Right lung (tissue), 5 donors: ENCODE data around the gene FAM210B. TPM values are rescaled to one million over a fixed set of nuclear protein-coding genes. Genes with fewer than 3 reads are reported as not detected.
"Not testable (repeated sequence)": the region's sequence is repeated elsewhere in the genome, so short reads cannot be mapped to it uniquely, and the experiment has no call there.

ENCODE experiments used
- DNase-seq, 2 donors: peaks; one replicate each; pipeline ENCODE4 v3.0.0-alpha.2; 2013
- polyA plus RNA-seq, 5 donors: library from polyadenylated mRNA; unstranded; fragments of 120-200 nt; gene quantifications; one replicate each; pipeline versions ENCODE4 v1.2.1 to v1.2.3, GENCODE V29; 2013; ENCODE audit warnings: inconsistent platforms in 1 of 5, low replicate concordance in 1 of 5; ENCODE audit not compliant: insufficient read length in 5 of 5, insufficient read depth in 1 of 5

The FAM210B gene
- polyA plus RNA-seq, 5 donors: 55.9 to 76.5 (median 64.7) TPM

DNA sequence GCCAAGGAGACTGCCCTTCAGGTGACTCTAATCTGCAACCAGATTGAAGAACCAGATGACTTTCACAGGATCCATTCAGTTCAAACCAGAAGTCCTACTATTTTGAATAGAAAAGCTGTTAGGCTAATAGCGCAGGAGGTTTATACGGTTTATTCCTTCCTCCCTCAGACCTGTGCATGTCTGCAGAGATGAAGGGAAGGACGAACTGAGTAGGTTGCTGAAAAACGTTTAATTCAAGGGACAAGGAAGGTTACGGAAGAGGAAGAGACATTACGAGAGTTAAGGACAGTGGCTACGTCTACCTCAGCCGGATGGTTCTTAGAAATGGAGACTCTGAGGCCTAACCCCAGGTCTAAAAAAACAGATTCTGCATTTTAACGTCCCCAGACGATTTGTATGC is 32.3 kb downstream of the FAM210B start:
- DNase-seq: no peak

GRCh38 chr20:56391596-56392131 is 32.9 kb downstream of the FAM210B start:
- no peak for DNase-seq

DNA sequence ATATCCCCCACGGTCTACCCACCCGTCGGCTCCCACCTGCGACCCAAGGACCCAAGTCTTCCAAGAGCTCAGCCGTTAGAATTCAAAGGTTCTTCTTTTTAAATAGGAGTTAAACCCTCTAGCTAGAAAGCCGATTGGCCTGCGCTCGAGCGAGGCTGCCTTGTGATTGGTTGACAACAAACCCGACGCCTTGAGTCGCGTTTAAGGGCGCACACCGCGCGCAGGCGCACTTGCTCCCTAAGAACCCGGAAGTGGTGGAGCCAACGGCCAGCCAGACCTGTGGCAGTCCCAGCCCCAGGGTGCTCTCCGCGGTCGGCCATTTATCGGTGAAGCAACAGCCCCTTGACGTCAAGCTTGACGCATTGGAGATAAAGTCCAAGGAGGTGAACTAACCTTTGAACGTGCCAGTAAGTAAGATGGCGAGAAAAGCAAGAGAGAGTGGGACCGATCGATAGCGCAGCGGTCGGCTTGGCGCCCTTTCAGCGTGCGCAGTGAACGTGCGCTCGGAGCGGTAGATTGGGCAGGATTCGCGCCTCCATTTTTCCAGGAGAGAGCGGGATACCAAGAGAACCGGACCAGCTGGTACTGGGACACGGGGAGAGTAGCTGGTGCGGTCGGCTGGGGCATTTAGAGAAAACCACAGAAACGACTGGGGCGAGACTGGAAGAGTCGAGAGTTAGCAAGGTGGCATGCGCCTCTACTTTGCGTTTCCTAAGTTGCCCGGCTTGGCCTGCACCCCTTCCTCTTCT is 33.5 kb downstream of the FAM210B start, which contains the start of the genes AURKA and CSTF1:
TSS of gene AURKA (minus strand) at position 84 of the 749 bp plus-strand sequence. CDS start 4,018 bp downstream, outside the sequence.
TSS of gene CSTF1 (plus strand) at position 514 of the 749 bp plus-strand sequence. CDS start 2,908 bp downstream, outside the sequence.
- DNase-seq: peak; percentile 99

DNA sequence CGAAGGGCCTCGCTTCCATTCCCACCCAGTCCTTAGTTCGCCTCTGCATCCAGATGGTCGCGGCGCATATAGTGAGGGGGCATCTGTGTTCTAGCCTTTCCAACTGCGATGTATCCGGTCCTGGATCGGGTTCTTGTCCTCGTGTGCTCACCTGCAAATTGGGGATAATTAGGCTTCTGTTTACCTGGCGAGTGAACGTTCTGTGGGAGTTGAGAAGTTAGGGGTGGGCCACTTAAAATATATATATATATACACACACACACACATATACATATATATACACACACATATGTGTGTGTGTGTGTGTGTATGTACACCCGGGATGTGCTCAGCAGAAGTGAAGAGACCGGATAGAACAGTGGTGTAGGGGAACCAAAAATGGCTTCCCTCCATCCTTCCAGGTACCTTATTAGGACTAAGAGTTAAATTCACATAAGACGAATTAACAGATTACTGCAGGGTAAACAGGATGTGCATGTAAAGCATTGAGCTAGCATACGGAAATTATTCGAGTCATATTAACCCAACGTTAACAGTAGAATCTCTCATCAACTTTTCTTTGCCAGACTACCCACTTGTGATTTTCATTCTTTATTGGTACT is 34.2 kb downstream of the FAM210B start:
- DNase-seq: no peak

- DNase-seq: no peak
These were observed 34.9 kb downstream of the FAM210B start for GRCh38 chr20:56393653-56394052.

DNA sequence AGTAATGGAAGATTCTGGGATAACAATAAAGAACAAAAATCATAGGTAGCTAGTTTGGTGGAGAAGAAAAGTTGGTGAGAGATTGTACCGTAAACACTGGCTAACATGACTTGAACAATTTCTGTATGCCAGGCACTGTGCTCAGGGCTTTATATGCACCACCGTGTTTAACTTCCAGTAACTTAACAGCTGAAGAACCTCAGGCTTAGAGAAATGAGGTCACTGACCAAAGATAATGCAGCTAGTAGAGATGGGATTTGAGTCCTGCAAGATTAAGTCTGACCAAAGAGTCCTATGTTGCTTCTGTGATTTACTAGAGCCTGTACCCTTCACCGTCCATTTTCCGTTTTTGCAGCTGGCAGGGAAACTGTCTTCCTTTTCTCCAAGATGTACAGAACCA is 36.4 kb downstream of the FAM210B start:
- DNase-seq: no peak

GRCh38 chr20:56400001-56400640 is 41.3 kb downstream of the FAM210B start:
- DNase-seq: peak; percentile 52 to 75

DNA sequence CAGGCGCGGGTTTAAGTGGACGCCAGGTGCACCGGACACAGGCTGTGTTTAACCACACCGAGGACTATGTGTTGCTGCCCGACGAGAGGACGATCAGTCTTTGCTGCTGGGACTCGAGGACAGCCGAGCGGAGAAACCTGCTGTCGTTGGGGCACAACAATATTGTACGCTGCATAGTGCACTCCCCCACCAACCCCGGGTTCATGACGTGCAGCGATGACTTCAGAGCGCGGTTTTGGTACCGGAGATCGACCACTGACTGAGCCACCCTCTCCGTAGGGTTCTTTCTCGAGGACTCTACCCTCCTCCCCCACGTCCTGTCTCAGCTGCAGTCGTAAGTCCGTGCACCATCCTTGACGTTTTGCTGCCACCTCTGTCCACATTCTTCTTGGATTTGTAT is 44.7 kb downstream of the FAM210B start:
- no peak for DNase-seq

GRCh38 chr20:56405356-56405755 is 46.6 kb downstream of the FAM210B start:
- DNase-seq: not testable (repeated sequence)

GRCh38 chr20:56406910-56407309 is 48.1 kb downstream of the FAM210B start:
- DNase-seq: no peak

DNA sequence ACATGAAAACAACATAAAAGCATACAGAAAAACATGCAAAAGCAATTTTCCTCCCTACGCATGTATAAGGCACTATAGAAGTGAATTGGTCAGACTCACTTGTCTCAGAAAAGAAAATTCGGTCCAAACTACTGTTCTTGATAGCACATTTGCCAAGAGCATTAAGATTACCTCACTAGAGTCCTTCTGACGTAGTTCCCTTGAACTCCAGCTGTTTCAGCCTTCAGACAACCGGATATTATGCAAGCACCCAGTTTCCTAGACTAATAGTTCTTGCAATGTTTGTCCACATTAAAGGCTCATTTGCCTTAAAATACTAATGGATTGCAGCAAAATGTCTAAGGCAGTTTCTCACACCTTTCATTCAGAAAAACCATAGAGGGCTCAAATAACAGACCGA is 50.7 kb downstream of the FAM210B start:
- DNase-seq: peak; percentile 80 to 90

GRCh38 chr20:56409956-56410355 is 51.2 kb downstream of the FAM210B start:
- DNase-seq: peak in 1 of 2 donors; percentile 48

DNA sequence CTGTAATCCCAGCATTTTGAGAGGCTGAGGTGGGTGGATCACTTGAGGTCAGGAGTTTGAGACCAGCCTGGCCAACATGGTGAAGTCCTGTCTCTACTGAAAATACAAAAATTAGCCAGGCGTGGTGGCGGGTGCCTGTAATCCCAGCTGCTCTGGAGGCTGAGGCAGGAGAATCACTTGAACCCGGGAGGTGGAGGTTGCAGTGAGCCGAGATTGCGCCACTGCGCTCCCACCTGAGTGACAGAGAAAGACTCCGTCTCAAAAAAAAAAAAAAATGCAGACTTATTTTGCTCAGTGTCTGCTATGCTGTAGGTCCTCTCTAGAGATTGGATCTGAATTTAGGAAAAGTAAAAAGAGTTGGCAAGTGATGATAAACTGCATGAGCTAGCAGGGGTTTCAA is 52.5 kb downstream of the FAM210B start:
- not testable (repeated sequence) for DNase-seq

DNA sequence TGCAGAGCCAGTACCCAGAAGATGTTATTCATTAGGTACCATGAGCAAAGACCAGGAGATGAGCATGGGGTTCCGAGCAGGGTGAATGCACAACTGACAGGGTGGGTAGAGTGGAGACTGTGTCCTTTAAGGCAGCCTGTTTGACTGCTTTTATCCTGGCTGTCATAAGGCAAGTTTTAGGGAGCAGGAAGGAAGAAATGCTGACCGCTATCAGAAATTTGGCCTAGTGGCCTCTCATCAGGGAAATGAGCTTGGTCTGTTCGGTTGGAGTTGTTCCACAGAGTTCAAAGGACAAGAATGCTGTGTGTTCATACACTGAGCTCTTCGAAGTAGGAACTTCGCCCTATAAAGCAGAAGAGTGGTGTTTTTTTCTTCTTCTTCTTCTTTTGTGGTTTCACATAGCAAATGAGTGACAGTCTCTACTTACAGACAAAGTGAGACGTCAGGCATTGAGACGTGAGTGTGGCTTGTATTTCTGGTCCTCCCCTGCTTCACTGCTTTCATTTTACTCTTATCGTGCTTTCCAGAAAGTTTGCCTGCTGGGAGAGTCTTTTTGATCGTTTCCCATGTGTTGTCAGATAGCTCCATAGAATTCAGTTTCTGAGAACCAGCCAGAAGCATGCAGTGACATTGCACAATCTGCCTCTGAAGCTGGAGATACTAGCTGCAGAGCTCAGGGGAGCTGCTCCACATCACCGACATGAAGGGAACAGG is 53.1 kb downstream of the FAM210B start, which contains the start of gene CASS4:
TSS of gene CASS4 (plus strand) at position 502 of the 714 bp plus-strand sequence. CDS start at position 701, 199 bp downstream.
- DNase-seq: peak; percentile 72 to 82

GRCh38 chr20:56412473-56412790 is 53.7 kb downstream of the FAM210B start:
- no peak for DNase-seq

DNA sequence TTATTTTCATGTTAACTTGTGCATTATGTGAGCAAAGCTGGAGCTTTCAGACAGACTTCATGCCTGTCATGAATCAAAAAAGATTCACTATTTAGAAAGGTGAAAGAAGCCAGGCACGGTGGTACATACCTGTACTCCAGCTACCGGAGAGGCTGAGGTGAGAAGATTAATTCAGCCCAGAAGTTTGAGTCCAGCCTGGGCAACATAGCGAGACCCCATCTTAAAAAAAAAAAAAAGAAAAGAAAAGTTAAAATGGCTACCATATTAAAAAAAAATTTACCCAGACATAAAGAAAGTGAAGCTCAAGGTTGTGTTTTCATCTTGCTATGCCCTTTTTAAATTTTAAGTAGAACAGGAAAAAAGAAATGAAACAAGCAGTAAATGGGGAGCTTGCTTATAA is 54.2 kb downstream of the FAM210B start:
- DNase-seq: no peak

GRCh38 chr20:56414842-56415765 is 56.3 kb downstream of the FAM210B start:
- no peak for DNase-seq

- no peak for DNase-seq
These were observed 58.6 kb downstream of the FAM210B start for GRCh38 chr20:56417402-56417801.

DNA sequence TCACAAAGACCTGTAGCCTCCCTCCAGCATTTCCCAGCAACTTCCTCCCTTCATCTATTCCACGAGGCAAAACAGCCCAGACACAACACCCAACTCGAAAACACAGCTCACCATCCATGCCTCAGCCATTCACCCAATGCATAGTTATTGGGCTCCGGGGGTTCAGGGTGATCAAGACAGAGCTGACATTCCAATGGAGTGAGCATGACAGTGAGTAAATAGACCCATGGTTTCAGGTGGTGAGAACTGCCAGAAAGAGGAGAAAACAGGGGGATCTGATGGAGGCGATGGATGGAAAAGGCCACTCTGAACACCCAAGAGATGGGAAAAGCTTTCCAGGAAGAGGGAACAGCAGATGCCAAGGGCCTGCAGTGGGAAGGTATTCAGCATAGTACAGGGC is 59.1 kb downstream of the FAM210B start:
- DNase-seq: no peak
